ENCODE data around the gene PRPF18.

Gene PRPF18

DNA sequence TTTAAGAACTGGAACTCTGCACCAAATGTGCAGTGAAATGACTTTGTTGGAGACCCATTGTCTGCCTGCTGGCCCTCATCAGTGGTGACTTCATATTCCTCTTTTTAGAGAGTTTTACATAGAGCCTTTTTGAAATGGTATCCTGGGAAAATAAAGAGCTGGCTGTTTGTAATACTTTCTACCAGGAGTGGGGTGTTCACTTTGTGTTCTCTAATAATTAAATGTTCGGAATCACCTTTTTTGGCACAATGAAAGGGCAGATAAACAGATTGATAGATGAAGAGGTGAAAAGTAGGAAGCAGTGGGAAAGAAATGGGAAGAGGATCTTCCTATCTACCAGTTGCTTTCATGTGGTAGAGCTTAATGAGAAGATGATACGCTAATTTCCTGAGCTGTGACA lies 55.5 kb downstream of the PRPF18 start:
- no peak for DNase-seq (ENCODE audit: low spot score)

DNA sequence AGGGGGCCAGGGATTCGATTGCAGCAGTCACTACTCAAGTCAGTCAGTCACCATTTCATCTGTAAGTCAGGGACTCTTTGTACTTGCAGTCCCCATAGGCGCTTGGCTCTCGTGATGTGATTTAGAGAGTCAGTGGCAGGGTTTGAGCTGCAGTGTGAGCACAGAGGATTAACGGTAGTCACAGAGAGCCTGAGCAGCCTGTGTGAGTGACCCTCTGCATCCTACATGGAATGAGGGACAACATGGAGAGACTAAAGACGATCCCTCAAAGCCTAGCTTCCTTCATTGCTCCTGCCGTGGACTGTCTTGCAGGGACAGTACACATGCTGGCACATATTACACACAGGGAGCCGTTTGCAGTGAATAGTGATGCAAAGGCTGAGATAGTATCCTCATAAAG lies 56.3 kb downstream of the PRPF18 start:
- DNase-seq (ENCODE audit: low spot score), result no peak

DNA sequence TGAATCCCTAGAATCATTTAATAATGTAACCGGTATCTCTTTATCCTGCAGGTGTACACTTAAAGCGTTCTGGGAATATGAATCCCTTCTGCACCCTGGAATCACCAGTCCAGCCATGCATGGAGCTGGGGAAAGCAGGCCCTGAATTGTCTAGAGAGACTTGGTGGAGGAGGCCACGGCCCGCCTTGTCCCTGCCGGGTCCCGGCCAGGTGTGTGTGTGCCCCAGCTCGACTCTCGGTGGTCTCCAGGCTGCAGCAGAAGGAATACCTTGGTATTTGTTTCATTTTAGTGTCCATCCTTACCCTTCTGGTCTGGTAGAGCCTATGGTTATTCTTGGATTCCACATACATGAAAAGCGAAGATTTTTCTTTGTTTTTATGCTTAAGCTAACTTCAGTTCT lies 58.1 kb downstream of the PRPF18 start:
- no peak for DNase-seq (ENCODE audit: low spot score)

DNA sequence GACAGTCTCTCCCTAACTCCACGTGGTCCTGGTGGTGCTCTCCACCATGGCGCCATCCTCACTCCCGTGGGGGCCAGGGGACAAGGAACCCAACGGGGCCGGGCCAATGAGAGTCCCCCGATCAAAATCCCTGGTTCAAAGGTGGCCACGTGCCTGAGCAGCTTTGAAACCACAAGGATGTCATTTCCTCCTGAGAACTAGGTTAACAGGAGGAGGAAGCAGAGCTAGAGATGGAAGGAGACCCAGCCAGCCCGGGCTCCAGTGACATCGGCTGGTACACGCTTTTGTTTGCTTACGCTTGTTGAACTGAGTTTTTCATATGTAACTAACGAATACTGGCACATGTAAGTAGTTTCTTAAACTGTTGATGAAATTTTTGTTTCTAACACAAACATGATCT lies 61.7 kb downstream of the PRPF18 start:
- DNase-seq (ENCODE audit: low spot score), result no peak

DNA sequence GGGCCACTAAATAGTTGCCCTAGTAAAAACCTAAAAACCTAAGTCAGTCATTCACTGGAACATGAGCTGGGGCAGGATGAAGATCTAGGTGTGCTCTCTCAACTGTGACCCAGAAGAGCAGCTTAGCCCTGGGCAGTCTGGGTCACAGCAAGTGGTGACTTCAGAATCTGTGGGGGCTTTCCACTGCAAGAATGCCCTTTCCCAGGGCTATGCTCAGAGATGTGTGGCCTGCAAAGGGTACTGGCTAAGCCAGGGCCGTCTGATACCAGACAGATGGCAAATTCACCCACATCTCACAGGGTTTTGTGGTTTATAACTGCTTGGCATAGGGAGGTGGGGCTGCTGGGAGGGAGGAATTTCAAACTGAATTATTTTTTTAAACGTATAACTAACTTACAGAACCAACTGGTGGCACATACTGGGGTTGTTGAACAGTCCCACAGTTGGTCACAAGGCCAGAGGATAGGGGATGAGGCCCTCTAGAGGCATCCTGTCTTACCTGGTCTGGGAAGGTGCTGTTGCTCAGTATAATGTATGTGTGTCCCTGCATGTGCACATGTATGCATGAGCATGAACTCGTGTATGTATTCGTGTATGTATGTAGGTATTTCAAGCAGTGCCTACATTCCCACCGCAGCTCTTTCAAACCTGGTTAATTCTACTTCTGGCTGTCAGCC lies 63.2 kb downstream of the PRPF18 start:
- DNase-seq (ENCODE audit: low spot score), result no peak

DNA sequence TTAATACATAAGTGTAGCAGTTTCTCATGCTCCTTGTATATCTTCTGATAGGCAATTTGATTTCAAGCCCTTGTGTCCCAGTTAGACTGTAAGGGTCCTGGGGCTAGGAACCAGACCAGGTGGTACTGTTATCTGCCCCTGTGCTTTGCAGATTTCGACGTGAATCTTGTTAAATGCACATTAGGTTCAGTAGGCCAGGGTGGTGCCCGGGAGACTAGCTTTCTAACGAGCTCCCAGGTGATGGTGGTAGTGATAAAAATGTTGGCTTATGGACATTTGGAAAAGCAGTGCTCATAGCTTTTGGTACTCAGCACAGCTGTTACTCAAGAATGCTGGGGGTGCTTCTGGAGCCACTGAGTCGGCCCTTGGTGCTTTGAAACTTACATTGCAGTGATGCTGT lies 64.2 kb downstream of the PRPF18 start:
- no peak for DNase-seq (ENCODE audit: low spot score)

DNA sequence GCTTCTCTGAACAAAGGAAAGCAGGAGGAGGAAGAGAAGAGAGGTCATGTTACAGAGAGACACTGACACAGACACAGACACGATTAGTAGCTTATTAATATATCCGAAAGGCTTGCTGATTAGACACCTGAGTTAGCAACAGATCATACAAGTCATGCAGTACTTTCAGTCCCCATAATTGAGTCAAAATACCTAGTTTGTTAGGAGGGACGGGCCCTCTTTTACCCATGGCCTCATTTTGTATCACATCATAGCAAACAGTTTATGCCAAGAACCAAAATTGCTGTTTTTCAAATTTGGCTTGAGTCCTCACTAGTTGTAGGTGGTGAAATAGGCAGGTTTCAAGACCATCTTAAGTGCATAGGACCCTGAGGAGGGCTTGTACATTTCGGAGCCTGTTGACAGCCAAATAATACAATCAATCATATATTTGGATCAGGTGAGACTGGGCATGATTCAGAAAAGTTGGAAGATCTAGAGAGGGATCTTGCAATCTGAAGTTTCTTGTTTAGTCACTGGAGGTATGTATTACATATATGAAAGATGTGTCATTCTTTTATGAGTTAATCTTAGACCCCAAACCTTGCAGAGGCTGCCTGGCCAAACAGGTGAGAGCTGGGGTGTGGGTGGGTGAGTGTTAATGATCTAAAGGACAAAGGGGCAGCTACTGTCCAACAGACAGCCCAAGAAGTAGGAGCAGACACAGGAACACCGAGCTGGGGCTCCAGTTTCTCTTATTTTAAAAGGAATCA lies 65.4 kb downstream of the PRPF18 start:
- no peak for DNase-seq (ENCODE audit: low spot score)

DNA sequence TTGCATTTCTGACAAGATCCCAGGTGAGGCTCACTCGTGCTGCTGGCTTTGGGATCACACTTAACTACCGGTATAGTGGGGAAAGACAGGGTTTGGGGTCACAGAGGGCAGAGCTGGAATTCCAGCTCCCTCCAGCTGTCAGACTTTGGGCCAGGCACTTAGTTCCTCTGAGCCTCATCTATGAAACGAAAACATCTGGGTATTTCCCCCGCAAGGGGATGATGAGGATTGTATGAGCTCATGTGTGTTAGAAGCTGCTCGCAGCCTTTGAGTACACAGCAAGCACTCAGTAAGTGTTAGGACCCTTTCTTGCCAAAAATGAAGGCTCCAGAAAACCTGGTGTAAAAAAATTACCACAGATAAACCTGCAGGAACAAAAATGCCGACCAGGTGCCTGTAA lies 66.1 kb downstream of the PRPF18 start:
- DNase-seq (ENCODE audit: low spot score), result no peak

DNA sequence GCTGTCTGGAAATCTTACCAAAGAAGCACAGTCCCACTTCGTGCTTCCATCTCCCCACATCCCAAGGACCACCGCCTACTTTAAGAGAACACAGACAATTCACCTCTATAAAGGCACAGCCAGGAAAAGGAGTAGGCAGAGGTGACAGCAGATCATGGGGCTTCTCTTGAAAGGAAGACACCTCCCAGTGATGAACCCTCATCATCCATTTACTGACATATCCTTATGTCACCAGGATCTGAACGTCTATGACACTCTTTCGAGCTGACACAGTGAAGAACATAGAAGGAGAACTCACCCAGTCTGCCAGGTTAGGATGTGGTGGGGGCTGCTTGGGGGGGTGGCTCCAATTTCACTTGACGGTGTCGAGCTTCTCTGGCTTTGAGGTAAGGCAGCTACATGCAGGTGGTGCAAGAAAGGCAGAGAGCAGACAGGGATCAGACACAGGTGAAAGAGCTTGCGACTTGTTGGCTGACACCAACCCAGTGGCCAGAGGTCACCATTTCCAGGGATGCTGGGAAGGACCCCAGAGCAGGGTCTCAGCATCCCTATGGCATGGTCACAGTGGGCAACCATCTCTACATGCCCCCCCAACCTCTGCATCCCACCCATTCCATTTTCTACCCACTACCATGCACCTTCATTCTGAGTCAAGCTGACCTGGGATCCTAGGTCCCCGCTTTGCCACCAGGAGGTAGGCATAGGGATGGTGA lies 67.5 kb downstream of the PRPF18 start:
- DNase-seq (ENCODE audit: low spot score), result no peak

DNA sequence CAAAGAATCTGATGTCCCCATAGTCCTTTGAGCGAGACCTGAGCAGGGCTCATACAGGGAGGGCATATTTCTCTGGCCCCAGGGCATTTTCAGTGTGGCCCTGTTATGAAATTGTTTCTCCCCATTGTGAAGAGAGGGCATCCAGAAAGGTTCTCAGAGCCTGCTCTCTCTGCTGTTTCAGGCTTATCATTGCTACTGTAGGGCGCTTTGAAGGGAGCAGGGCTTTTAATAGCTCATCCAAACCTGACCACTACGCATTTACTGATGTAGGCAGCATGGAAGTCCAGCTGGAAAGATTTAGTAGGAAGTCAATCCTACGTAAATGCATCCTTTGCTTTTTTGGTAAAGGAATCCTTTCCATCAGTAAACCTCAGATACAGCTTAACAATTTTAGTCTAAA lies 68.1 kb downstream of the PRPF18 start:
- DNase-seq (ENCODE audit: low spot score), result no peak

DNA sequence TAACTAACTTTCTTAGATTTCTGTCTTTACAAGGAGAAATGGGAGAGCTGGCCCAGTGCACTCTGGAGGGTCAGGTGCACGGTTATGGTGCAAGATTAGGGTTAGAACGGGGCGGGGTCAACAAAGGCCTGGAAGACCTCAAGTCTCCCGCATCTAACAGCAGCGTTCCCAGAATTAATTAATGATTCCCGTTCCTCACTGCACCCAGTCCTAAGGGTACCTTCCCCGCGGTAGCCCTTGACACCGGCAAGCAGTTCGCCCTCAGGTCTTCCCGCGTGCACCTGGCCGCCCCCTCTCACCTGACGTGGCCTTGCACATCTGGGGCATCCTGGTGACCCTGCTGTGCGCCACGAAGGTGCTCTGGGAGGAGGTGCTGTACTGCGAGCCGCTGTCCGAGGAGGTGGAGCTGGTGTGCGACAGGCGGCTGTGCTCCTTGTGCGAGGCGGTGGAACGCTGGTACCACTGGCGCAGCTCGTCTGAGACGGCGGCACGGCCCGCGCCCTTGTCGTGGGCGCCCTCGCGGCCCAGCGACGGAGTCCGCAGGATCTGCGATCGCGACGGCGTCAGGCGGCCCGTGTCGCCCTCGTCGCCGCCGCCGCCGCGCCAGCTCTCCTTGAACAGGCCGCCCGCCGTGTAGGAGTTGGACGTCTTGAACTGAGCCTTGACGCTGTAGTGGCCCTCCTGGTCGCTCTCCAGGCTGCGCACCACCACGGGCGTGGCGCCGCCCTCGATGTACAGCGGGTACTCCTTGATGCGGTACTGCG lies 69.8 kb downstream of the PRPF18 start:
- DNase-seq (ENCODE audit: low spot score), result no peak

DNA sequence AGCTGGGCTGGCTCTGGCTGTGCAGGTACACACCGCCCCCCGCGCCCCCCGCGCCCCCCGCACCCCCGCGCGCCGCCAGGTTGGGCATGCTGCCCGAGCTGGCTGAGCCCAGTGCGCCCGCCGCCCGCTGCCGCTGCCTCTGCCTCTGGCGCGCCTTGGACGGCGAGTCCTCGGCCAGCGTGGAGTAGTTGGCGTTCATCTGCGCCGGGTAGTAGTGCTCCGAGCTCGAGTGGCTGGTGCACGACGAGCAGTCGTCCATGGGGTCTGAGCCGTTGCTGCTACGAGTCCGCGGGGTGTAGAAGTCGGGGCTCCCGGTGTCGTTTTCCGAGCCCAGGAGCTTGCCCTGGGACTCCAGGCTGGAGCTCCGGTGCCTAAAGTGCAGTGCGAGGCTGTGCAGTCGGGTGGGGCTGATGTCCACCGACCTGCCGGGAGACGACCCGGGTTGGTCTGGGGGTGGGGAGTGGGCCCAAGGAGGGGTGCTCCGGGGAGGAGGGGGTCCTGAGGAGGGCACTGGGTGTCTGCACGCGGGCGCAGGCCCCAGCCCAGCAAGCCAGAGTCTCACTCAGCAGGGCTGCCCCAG lies 70.4 kb downstream of the PRPF18 start:
- no peak for DNase-seq (ENCODE audit: low spot score)

DNA sequence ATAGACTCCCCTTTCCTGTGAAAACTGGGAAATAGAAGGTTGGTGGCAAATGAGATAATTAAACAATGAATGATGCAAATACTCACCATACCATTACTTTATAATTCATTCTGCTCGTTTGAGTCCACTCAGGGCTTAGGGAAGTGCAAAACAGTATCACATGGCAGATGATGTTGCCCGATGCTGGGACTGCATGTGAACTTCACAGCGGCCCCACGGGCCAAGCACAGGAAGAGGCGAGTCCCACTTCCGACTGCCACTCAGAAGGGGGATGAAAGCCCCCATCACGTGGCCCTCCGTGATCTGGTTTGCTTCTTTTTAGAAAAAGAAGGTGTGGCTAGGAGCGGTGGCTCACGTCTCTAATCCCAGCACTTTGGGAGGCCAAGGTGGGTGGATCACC lies 71.5 kb downstream of the PRPF18 start:
- DNase-seq (ENCODE audit: low spot score), result no peak

DNA sequence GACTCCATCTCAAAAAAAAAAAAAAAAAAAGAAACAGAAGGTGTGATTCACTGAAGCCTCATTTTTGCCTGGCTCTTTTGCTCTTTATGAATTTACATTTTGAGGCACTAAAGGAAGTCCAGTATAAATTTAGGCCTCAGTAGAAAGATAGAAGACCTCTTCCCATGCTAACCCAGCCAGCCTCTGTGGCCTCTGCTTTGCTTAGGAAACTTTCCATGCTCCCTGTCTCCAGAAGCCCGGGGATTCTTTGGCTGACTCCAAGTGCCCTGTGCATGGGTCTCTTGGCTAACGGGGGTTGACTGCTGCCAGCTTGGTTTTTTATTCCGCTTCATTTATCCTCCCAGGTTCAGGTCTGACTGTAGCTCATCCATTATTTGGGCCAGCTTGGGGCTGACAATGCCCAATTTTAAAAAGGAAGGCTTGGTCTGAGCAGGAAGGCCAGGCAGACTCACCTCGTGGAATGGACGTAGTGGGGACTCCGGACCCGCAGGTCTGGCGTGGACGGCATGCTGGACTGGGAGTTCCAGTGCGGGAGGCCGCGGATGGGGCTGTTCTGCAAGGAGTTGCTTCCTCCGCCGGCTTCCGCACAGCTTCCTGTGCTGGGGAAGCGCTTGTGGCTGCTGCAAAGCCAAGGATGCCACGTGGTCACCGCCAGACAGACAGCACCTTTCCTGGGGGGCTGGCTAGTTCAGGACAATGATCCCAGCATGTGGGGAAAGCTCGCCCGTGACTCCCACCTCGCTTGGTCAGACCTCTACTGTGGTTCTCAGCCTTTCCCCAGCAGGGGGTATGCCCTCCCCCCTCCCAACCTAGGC lies 72.3 kb downstream of the PRPF18 start:
- no peak for DNase-seq (ENCODE audit: low spot score)

DNA sequence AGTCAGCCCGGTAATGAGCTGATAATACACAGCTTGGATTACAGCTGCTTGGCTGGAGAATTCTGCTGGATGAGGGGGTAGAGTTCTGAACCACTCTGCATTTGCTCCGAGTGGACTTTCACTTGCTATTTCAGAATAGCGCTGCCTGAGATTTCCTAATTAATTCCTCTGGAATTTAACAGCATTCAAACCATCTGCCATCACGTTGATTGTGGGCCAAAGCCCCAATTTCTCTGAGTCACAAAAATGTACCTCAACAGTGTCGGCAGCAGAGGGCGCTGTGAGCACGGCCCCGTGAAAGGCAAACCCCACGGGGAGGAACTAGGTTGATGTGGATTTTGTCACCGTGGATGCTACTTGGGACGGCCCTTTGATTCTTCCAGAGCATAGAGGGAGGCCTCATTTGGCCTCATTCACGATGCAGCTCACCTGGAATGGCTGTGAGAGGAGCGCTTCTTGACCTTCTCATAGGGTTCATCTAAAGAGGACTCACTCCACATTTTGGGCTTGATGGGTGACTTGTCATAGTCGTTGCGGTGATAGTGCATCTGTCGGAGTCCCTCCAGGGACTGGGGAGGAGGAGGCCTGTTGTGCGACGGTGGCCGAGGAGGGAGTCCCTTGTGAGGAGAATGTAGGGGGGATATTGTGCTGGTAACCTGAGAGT lies 73.3 kb downstream of the PRPF18 start:
- DNase-seq (ENCODE audit: low spot score), result peak; percentile 87

DNA sequence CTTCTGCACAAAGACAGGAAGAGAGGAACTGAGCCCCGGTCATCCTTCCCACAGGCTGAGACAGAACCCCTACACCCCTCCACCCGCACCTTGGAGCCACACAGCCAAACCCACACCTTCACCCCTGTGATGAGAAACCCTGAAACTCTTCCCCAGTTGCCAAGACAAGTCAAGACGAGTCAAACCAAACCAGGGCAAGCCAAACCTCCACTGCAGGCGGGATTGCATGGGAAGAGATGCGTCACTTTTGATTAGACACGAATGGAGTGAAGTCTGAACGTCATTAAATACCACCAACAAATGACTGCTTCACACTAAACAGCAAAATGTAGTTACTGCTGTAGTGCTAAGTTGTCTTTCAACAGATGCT lies 73.8 kb downstream of the PRPF18 start:
- no peak for DNase-seq (ENCODE audit: low spot score)

DNA sequence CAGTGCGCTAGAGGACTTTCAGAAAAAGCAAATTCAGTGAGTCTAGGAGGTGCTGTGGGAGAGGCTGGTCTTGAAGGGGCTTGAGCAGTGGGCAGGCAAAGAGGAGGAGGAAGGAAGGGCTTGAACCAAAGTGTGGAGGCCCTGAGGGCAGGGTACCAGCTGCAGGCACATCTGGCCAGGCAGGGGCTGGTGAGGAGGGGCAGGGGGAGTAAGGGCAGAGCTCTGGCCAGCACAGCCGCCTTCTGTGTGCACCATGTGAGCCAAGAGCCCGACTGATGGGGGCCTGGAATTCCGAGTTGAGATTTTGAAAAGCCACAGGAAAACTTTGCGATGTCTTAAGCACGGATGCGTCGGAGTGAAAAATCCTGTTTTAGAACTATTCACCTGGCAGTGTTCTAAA lies 74.5 kb downstream of the PRPF18 start:
- DNase-seq (ENCODE audit: low spot score), result no peak

DNA sequence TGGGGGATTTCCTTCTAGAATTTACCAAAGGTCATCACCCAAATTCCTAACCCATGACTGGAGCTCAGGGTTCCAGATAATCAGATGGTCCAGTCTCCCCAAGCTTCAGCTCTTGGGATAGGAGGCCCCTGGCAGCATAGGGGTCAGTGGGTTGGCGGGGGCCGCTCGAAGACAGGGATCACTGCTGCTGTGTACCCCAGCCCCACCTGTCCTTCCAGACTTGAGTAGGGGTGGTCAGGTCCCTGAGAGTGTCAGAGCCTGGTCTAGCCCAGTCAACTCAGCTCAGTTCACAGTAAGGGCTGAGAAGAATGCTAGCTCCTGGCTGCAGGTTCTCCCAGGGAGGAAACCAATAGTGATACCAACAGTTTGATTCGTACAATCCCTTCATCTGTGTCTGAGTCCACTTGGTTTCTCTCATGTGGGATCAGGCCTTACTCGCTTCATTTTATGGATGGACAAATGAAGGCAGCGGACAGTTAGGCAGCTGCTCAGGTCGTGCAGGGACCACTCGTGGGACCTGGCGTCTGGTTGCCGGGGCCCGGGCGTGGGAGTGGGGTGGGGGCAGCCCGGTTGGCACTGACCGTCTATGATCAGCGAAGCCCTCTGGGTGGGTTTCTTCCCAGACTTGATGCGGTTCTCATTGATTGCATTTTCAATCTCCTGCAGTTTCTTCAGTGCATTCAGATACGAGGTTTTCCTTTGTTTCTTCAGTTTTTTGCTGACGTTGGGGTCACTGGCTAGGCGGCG lies 78.9 kb downstream of the PRPF18 start:
- DNase-seq (ENCODE audit: low spot score), result no peak

DNA sequence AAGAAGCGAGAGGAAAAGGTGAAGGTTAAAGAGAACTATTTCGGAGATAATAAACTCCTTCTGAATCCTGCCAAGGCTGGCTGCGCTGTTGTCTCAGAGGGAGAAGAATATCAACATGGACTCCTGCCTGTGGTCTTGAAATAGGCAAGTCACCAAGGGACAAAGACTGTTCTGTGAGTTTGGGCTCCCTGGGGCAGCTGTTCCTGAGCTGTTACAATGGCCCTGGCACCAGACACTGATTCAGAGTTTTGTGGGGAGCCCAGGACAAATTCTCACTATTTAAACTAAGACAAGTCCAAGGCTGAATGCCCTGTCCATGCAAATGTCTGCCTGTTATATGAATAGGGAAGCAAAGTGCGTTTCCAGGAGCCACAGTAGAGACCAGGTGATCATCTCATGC lies 81.4 kb downstream of the PRPF18 start:
- DNase-seq (ENCODE audit: low spot score), result no peak
